NCI-H748 treated with DMSO at 0.1 percent for 48 hours (cell line): Measurements from ENCODE around the gene MAPRE2.

Source experiments
- DNase-seq: peaks from one replicate; lab custom pipeline; 2025; lab: John Stamatoyannopoulos, UW

Gene MAPRE2

GRCh38 chr18:35040988-35041814, at the start of gene MAPRE2:
TSS of gene MAPRE2 (plus strand) at chr18:35041413. CDS start at chr18:35041540, 127 bp downstream.
- DNase-seq: peak; percentile 96

- DNase-seq: no peak
Measured at GRCh38 chr18:34991561-34991960, 49.7 kb upstream of the MAPRE2 start.

GRCh38 chr18:34993289-34993688, 47.9 kb upstream of the MAPRE2 start:
- DNase-seq: no peak

GRCh38 chr18:34995746-34996145, 45.5 kb upstream of the MAPRE2 start:
- no peak for DNase-seq

GRCh38 chr18:34998661-34999060, 42.6 kb upstream of the MAPRE2 start:
- DNase-seq: no peak

- no peak for DNase-seq
Measured at GRCh38 chr18:34999756-35000289, 41.4 kb upstream of the MAPRE2 start.

- DNase-seq: no peak
Measured at GRCh38 chr18:35000457-35000856, 40.8 kb upstream of the MAPRE2 start.

- DNase-seq: no peak
Measured at GRCh38 chr18:35002120-35002519, 39.1 kb upstream of the MAPRE2 start.

GRCh38 chr18:35005963-35006577, 35.1 kb upstream of the MAPRE2 start:
- DNase-seq: peak; percentile 75

- no peak for DNase-seq
Measured at GRCh38 chr18:35010156-35010555, 31.1 kb upstream of the MAPRE2 start.

- no peak for DNase-seq
Measured at GRCh38 chr18:35010993-35011392, 30.2 kb upstream of the MAPRE2 start.

- DNase-seq: no peak
Measured at GRCh38 chr18:35019933-35020332, 21.3 kb upstream of the MAPRE2 start.

GRCh38 chr18:35022426-35023001, 18.7 kb upstream of the MAPRE2 start:
- no peak for DNase-seq

- DNase-seq: no peak
Measured at GRCh38 chr18:35024196-35024595, 17.0 kb upstream of the MAPRE2 start.

GRCh38 chr18:35024965-35025364, 16.2 kb upstream of the MAPRE2 start:
- DNase-seq: no peak

- DNase-seq: no peak
Measured at GRCh38 chr18:35026407-35027061, 14.7 kb upstream of the MAPRE2 start.

GRCh38 chr18:35027206-35027605, 14.0 kb upstream of the MAPRE2 start:
- no peak for DNase-seq

- DNase-seq: no peak
Measured at GRCh38 chr18:35028536-35028935, 12.7 kb upstream of the MAPRE2 start.

GRCh38 chr18:35029103-35029502, 12.1 kb upstream of the MAPRE2 start:
- DNase-seq: no peak

GRCh38 chr18:35029770-35030169, 11.4 kb upstream of the MAPRE2 start:
- no peak for DNase-seq

GRCh38 chr18:35030277-35030989, 10.8 kb upstream of the MAPRE2 start:
- DNase-seq: no peak

GRCh38 chr18:35032113-35032512, 9.1 kb upstream of the MAPRE2 start:
- DNase-seq: no peak
